Measurements from ENCODE around the gene FAM118B.

The FAM118B gene

GRCh38 chr11:126211236-126212088 lies at the start of gene FAM118B, which contains the start of gene RPUSD4:
TSS of gene FAM118B (plus strand) at chr11:126211782. CDS start at chr11:126235002, 23,220 bp downstream.
TSS of gene RPUSD4 (minus strand) at chr11:126211650. CDS start at chr11:126211638, 12 bp downstream.
- DNase-seq (ENCODE audit: low read depth) = peak; percentile 76
- TF ChIP-seq CTCF (IDR thresholded peaks at IDR 0.05; ENCODE audit: control insufficient read depth, insufficient read depth, low read depth, low read length, missing control alignments) = no peak
- H3K4me3 ChIP-seq (ENCODE audit: control insufficient read depth, low read depth, low read length) = peak within 1 kb of the TSS; percentile 69

- H3K4me3 ChIP-seq (ENCODE audit: control insufficient read depth, low read depth, low read length) = no peak overlapping the region
- TF ChIP-seq CTCF (IDR thresholded peaks at IDR 0.05; ENCODE audit: control insufficient read depth, insufficient read depth, low read depth, low read length, missing control alignments) = no peak
- no peak for DNase-seq (ENCODE audit: low read depth)
Observed at GRCh38 chr11:126162306-126163030, 49.1 kb upstream of the FAM118B start.

- no peak overlapping the region for H3K4me3 ChIP-seq (ENCODE audit: control insufficient read depth, low read depth, low read length)
Observed at GRCh38 chr11:126163074-126163700, 48.4 kb upstream of the FAM118B start.

GRCh38 chr11:126163779-126164178 lies 47.8 kb upstream of the FAM118B start:
- DNase-seq (ENCODE audit: low read depth) = no peak
- no peak overlapping the region for H3K4me3 ChIP-seq (ENCODE audit: control insufficient read depth, low read depth, low read length)
- no peak for TF ChIP-seq CTCF (IDR thresholded peaks at IDR 0.05; ENCODE audit: control insufficient read depth, insufficient read depth, low read depth, low read length, missing control alignments)

More at GRCh38 chr11:126163074-126163700, 48.4 kb upstream of the FAM118B start:
- DNase-seq (ENCODE audit: low read depth) = peak; percentile 64
- TF ChIP-seq CTCF (IDR thresholded peaks at IDR 0.05; ENCODE audit: control insufficient read depth, insufficient read depth, low read depth, low read length, missing control alignments) = peak; percentile 15

GRCh38 chr11:126164781-126165180 lies 46.8 kb upstream of the FAM118B start:
- no peak for TF ChIP-seq CTCF (IDR thresholded peaks at IDR 0.05; ENCODE audit: control insufficient read depth, insufficient read depth, low read depth, low read length, missing control alignments)
- no peak for DNase-seq (ENCODE audit: low read depth)
- no peak overlapping the region for H3K4me3 ChIP-seq (ENCODE audit: control insufficient read depth, low read depth, low read length)

- no peak for DNase-seq (ENCODE audit: low read depth)
- no peak overlapping the region for H3K4me3 ChIP-seq (ENCODE audit: control insufficient read depth, low read depth, low read length)
- TF ChIP-seq CTCF (IDR thresholded peaks at IDR 0.05; ENCODE audit: control insufficient read depth, insufficient read depth, low read depth, low read length, missing control alignments) = no peak
Observed at GRCh38 chr11:126165311-126165720, 46.3 kb upstream of the FAM118B start.

Measured in AG09309 (cell line).